ENCODE measurements around the gene RSPO4.

Gene RSPO4

DNA sequence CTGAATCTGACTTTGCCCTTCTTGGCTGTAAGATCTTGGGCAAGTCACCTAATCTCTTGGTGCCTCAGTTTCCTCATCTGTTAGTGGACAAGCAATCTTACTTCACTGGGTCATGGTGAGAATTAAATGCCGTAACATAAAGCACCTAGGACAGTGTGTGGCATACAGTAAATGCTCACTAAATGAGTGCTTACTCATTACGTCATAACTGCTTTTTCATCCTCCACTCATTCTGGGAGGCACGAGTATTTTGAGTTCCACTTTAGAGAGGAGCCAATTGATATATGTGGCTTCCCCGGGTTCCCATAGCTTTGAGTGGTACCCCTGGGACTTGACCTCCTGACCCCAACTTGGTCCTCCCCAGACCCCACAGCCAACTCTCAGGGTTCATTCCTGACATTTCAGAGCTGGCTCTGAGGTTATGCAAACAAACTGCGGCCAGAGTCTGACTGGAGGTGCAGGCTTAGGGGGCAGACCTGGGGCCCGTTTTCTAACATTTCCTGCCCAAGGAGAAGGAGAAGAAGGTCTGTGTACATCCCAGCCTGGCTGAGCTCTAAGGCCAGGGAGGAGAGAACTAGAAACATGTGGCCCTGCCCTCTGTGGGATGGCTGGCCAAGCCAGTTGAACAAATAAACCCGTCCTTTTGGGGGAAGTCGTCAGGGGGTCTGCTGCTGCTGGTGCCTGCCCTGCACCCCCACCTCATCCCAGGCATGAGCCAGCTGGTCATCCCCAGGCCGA, 91.8 kb downstream of the RSPO4 start:
- DNase-seq (ENCODE audit: low read depth), result no peak
- no peak for TF ChIP-seq CTCF (IDR thresholded peaks at IDR 0.05; ENCODE audit: control insufficient read depth, extremely low read depth, insufficient read depth)
- no peak overlapping the region for H3K4me3 ChIP-seq (ENCODE audit: low read depth, low read length)

GRCh38 chr20:909641-910040, 92.5 kb downstream of the RSPO4 start:
- no peak for DNase-seq (ENCODE audit: low read depth)
- no peak for TF ChIP-seq CTCF (IDR thresholded peaks at IDR 0.05; ENCODE audit: control insufficient read depth, extremely low read depth, insufficient read depth)

More at GRCh38 chr20:909641-910040, 92.5 kb downstream of the RSPO4 start:
- no peak overlapping the region for H3K4me3 ChIP-seq (ENCODE audit: low read depth, low read length)
